Iris pigment epithelial cell (primary cell): Measurements from ENCODE around the gene STRAP.
A peak's percentile ranks its signal among the peaks of the same experiment; 100 is the strongest.
"Not testable (repeated sequence)": the region's sequence is repeated elsewhere in the genome, so short reads cannot be mapped to it uniquely, and the experiment has no call there.

Source experiments
- DNase-seq: peaks from one replicate; pipeline ENCODE4 v3.0.0-alpha.2; 2011; ENCODE audit warnings: low read depth

STRAP gene

GRCh38 chr12:15873556-15873955 lies 8.6 kb upstream of the STRAP start:
- DNase-seq: no peak

GRCh38 chr12:15874556-15875145 lies 7.5 kb upstream of the STRAP start:
- DNase-seq: not testable (repeated sequence)

- DNase-seq: no peak
Observed at GRCh38 chr12:15875863-15876262, 6.3 kb upstream of the STRAP start.

- no peak for DNase-seq
Observed at GRCh38 chr12:15879413-15879812, 2.8 kb upstream of the STRAP start.

GRCh38 chr12:15880721-15881120 lies 1.5 kb upstream of the STRAP start:
- DNase-seq: no peak

- DNase-seq: peak; percentile 27
Observed at GRCh38 chr12:15883536-15883935, 1.3 kb downstream of the STRAP start.

GRCh38 chr12:15886372-15887042 lies 4.3 kb downstream of the STRAP start:
- no peak for DNase-seq

- DNase-seq: no peak
Observed at GRCh38 chr12:15887043-15887817, 5.0 kb downstream of the STRAP start.

- no peak for DNase-seq
Observed at GRCh38 chr12:15892645-15893259, 10.6 kb downstream of the STRAP start.

GRCh38 chr12:15893260-15893659 lies 11.1 kb downstream of the STRAP start:
- DNase-seq: no peak

- DNase-seq: no peak
Observed at GRCh38 chr12:15896867-15897266, 14.7 kb downstream of the STRAP start.

GRCh38 chr12:15897433-15897832 lies 15.2 kb downstream of the STRAP start:
- no peak for DNase-seq

- DNase-seq: no peak
Observed at GRCh38 chr12:15899282-15899870, 17.2 kb downstream of the STRAP start.

- no peak for DNase-seq
Observed at GRCh38 chr12:15904378-15904920, 22.3 kb downstream of the STRAP start.

- DNase-seq: no peak
Observed at GRCh38 chr12:15910468-15910863, 28.3 kb downstream of the STRAP start.

GRCh38 chr12:15910864-15911721 lies 28.9 kb downstream of the STRAP start, which contains the start of gene DERA:
Gene DERA (plus strand): TSS chr12:15911332. CDS start chr12:15911384, 52 bp downstream.
- peak; percentile 79 for DNase-seq

- not testable (repeated sequence) for DNase-seq
Observed at GRCh38 chr12:15911931-15912330, 29.7 kb downstream of the STRAP start.

GRCh38 chr12:15914131-15914530 lies 31.9 kb downstream of the STRAP start:
- DNase-seq: not testable (repeated sequence)

- DNase-seq: no peak
Observed at GRCh38 chr12:15918066-15918465, 35.9 kb downstream of the STRAP start.

- no peak for DNase-seq
Observed at GRCh38 chr12:15919418-15919817, 37.2 kb downstream of the STRAP start.

- no peak for DNase-seq
Observed at GRCh38 chr12:15924956-15925355, 42.8 kb downstream of the STRAP start.
